ENCODE results near the gene ARHGEF25.

ARHGEF25 gene

DNA sequence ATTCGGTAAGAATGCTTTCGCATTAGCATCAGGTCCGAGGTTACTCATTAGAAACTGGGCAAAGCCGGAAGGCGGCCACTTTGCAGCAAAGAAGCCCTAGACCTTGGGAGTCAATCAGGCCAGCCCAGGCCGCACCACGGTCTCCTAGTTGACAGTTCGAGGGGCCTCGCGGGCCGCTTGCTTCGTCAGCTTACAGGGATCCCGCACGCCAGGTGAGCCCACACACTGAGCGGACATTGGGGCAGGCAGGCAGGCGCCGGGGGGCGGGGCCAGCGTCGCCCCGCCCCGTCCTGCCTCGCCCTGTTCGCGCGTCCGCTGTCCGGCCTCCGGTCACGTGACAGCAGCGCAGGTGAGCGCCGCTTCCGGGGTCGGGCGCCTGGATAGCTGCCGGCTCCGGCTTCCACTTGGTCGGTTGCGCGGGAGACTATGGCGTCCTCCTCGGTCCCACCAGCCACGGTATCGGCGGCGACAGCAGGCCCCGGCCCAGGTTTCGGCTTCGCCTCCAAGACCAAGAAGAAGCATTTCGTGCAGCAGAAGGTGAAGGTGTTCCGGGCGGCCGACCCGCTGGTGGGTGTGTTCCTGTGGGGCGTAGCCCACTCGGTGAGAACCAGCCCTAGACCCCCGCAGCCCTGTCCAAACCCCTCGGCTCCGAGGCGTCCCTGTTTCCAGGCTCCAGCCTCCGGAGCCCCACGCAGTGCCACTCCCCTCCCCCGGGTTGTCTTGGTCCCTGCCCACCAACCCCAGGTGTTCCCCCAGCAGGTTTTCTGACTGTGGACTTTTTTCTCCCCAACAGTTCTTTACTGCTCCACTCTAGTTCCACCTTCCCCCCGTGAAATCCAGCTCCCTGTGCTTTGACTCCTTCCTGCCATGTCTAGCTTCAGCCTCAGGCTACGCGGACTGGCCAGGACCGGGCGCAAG lies 20.1 kb upstream of the ARHGEF25 start, which contains the start of gene PIP4K2C (continued):
- TF ChIP-seq ZSCAN23 (tag by site-specific recombination; IDR thresholded peaks at IDR 0.05) = no peak
- TF ChIP-seq, protein P1, sequence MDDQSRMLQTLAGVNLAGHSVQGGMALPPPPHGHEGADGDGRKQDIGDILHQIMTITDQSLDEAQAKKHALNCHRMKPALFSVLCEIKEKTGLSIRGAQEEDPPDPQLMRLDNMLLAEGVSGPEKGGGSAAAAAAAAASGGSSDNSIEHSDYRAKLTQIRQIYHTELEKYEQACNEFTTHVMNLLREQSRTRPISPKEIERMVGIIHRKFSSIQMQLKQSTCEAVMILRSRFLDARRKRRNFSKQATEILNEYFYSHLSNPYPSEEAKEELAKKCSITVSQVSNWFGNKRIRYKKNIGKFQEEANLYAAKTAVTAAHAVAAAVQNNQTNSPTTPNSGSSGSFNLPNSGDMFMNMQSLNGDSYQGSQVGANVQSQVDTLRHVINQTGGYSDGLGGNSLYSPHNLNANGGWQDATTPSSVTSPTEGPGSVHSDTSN (CRISPR knock-in tag; IDR thresholded peaks at IDR 0.05) = 0 out of 2 replicates have a peak, but pooled peaks have one; percentile 23
- TF ChIP-seq ZNF266 (tag by site-specific recombination; IDR thresholded peaks at IDR 0.05; ENCODE audit: low read depth) = no peak
- no peak for TF ChIP-seq ZNF133 (tag by site-specific recombination; IDR thresholded peaks at IDR 0.05)
- TF ChIP-seq FEZF1 (tag by site-specific recombination; IDR thresholded peaks at IDR 0.05) = no peak
- 0 out of 2 replicates have a peak, but pooled peaks have one; percentile 24 for TF ChIP-seq EGR2 (tag by site-specific recombination; IDR thresholded peaks at IDR 0.05; ENCODE audit: low read depth)
- TF ChIP-seq ZNF785 (tag by site-specific recombination; IDR thresholded peaks at IDR 0.05) = no peak
- no peak for TF ChIP-seq GLI2 (tag by site-specific recombination; IDR thresholded peaks at IDR 0.05; ENCODE audit: borderline replicate concordance, low read depth)
- TF ChIP-seq KLF7 (tag by site-specific recombination; IDR thresholded peaks at IDR 0.05; ENCODE audit: borderline replicate concordance) = peak; percentile 69; the same call in 1 of the 2 replicates
- TF ChIP-seq, protein P2, sequence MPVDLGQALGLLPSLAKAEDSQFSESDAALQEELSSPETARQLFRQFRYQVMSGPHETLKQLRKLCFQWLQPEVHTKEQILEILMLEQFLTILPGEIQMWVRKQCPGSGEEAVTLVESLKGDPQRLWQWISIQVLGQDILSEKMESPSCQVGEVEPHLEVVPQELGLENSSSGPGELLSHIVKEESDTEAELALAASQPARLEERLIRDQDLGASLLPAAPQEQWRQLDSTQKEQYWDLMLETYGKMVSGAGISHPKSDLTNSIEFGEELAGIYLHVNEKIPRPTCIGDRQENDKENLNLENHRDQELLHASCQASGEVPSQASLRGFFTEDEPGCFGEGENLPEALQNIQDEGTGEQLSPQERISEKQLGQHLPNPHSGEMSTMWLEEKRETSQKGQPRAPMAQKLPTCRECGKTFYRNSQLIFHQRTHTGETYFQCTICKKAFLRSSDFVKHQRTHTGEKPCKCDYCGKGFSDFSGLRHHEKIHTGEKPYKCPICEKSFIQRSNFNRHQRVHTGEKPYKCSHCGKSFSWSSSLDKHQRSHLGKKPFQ (tag by site-specific recombination; IDR thresholded peaks at IDR 0.05) = no peak
- TF ChIP-seq ZNF211 (tag by site-specific recombination; IDR thresholded peaks at IDR 0.05; ENCODE audit: low read depth) = no peak
- TF ChIP-seq ZNF792 (tag by site-specific recombination; IDR thresholded peaks at IDR 0.05) = no peak
- no peak for TF ChIP-seq OVOL3 (tag by site-specific recombination; IDR thresholded peaks at IDR 0.05)
- TF ChIP-seq, protein P3, sequence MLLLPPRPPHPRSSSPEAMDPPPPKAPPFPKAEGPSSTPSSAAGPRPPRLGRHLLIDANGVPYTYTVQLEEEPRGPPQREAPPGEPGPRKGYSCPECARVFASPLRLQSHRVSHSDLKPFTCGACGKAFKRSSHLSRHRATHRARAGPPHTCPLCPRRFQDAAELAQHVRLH (tag by site-specific recombination; IDR thresholded peaks at IDR 0.05) = no peak
- no peak for TF ChIP-seq ZNF239 (tag by site-specific recombination; IDR thresholded peaks at IDR 0.05)
- TF ChIP-seq, protein P4, sequence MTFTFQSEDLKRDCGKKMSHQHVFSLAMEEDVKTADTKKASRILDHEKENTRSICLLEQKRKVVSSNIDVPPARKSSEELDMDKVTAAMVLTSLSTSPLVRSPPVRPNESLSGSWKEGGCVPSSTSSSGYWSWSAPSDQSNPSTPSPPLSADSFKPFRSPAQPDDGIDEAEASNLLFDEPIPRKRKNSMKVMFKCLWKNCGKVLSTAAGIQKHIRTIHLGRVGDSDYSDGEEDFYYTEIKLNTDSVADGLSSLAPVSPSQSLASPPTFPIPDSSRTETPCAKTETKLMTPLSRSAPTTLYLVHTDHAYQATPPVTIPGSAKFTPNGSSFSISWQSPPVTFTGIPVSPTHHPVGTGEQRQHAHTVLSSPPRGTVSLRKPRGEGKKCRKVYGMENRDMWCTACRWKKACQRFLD (tag by site-specific recombination; IDR thresholded peaks at IDR 0.05) = peak; percentile 69; the same call in 1 of the 2 replicates
- no peak for TF ChIP-seq ZNF776 (tag by site-specific recombination; IDR thresholded peaks at IDR 0.05; ENCODE audit: borderline replicate concordance)

DNA sequence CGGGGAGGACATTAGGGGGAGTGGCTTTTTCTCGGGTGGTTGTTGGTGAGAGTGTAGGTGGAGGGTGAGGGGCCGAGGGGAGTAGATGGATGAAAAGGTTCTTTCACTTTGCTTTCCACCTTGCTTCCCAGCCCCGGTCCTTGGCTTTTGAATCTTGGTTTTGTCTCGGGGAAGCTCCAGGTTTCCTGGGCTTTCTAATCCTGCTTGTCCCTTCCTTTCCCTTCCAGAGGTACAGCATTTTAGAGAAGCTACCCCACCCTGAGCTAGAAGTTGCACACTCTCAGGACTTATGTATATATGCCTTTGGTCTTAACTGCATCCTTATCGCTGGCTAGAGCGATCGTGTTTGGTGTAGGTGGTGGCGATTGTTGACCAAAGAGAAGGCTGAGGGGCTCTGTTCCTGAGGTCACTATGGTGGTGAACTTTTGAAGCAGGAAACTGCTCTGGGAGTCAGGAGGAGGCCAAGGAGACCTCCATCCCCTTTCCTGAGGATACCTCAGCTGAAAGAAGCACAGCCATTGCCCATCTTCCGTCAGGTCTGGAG lies 19.4 kb upstream of the ARHGEF25 start:
- Histone ChIP-seq H3K4me3 (ENCODE audit: low read depth, low read length) (peak overlapping the region; percentile 87), H3K4me1 (ENCODE audit: control insufficient read depth, insufficient read depth, low read length) (peaks cover 5% of the 10 kb centered on the region), H3K27ac (ENCODE audit: extremely low read depth, low read depth, low read length) (no peak overlapping the region; the same call in 1 of the 2 replicates), H3K36me3 (ENCODE audit: control insufficient read depth in 2 of 2, insufficient read depth in 1 of 2, low read length in 2 of 2) (peaks cover 11 to 23% of the 10 kb centered on the region in 2 experiments; a peak in 2 of 3 replicates), H3K9me3 (ENCODE audit: control insufficient read depth, insufficient read depth, low read depth, low read length) (no peaks in the 10 kb centered on the region)
- ChIA-PET POLR2A (interaction anchor here (0.7 to 2.6 kb wide), 9 partner anchors 11 to 153 kb away, joined by 3 to 9 read pairs (median 3); partner anchors contain the start of genes ARHGEF25, B4GALNT1, DDIT3 and TSPAN31), CTCF (interaction anchor here (0.6 to 3.3 kb wide), 7 partner anchors 8 to 135 kb away, joined by 3 to 42 read pairs (median 5); partner anchors contain the start of genes B4GALNT1 and OS9)
- TF ChIP-seq, protein P5, sequence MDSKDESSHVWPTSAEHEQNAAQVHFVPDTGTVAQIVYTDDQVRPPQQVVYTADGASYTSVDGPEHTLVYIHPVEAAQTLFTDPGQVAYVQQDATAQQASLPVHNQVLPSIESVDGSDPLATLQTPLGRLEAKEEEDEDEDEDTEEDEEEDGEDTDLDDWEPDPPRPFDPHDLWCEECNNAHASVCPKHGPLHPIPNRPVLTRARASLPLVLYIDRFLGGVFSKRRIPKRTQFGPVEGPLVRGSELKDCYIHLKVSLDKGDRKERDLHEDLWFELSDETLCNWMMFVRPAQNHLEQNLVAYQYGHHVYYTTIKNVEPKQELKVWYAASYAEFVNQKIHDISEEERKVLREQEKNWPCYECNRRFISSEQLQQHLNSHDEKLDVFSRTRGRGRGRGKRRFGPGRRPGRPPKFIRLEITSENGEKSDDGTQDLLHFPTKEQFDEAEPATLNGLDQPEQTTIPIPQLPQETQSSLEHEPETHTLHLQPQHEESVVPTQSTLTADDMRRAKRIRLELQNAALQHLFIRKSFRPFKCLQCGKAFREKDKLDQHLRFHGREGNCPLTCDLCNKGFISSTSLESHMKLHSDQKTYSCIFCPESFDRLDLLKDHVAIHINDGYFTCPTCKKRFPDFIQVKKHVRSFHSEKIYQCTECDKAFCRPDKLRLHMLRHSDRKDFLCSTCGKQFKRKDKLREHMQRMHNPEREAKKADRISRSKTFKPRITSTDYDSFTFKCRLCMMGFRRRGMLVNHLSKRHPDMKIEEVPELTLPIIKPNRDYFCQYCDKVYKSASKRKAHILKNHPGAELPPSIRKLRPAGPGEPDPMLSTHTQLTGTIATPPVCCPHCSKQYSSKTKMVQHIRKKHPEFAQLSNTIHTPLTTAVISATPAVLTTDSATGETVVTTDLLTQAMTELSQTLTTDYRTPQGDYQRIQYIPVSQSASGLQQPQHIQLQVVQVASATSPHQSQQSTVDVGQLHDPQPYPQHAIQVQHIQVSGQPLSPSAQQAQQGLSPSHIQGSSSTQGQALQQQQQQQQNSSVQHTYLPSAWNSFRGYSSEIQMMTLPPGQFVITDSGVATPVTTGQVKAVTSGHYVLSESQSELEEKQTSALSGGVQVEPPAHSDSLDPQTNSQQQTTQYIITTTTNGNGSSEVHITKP (tag by site-specific recombination; IDR thresholded peaks at IDR 0.05) = peak; percentile 81
- TF ChIP-seq, protein P6, sequence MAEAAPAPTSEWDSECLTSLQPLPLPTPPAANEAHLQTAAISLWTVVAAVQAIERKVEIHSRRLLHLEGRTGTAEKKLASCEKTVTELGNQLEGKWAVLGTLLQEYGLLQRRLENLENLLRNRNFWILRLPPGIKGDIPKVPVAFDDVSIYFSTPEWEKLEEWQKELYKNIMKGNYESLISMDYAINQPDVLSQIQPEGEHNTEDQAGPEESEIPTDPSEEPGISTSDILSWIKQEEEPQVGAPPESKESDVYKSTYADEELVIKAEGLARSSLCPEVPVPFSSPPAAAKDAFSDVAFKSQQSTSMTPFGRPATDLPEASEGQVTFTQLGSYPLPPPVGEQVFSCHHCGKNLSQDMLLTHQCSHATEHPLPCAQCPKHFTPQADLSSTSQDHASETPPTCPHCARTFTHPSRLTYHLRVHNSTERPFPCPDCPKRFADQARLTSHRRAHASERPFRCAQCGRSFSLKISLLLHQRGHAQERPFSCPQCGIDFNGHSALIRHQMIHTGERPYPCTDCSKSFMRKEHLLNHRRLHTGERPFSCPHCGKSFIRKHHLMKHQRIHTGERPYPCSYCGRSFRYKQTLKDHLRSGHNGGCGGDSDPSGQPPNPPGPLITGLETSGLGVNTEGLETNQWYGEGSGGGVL (tag by site-specific recombination; IDR thresholded peaks at IDR 0.05) = no peak

All from HEK293 (cell line).